Keratinocyte (primary cell): ENCODE measurements around the gene KBTBD2.
"Not testable (repeated sequence)": the region's sequence is repeated elsewhere in the genome, so short reads cannot be mapped to it uniquely, and the experiment has no call there.

ENCODE experiments used
- EZH2 ChIP-seq: IDR thresholded peaks from one replicate; pipeline ENCODE4 v1.6.1; 2012; ENCODE audit warnings: inconsistent platforms, mild to moderate bottlenecking, low read length, moderate library complexity
- TF ChIP-seq, protein P1 (sequence below), 3 experiments: IDR thresholded peaks in 1 of 3; conservative IDR thresholded peaks in 1 of 3; optimal IDR thresholded peaks in 1 of 3; 2 replicates in 2 of 3; 3 replicates in 1 of 3; pipeline versions ENCODE3 to v1.5.1; 2011; ENCODE audit warnings: low read length in 3 of 3, mild to moderate bottlenecking in 3 of 3, moderate library complexity in 2 of 3, control low read depth in 1 of 3, inconsistent platforms in 1 of 3; ENCODE audit not compliant: insufficient read depth in 2 of 3; ENCODE audit errors: extremely low read depth in 1 of 3

DNA sequence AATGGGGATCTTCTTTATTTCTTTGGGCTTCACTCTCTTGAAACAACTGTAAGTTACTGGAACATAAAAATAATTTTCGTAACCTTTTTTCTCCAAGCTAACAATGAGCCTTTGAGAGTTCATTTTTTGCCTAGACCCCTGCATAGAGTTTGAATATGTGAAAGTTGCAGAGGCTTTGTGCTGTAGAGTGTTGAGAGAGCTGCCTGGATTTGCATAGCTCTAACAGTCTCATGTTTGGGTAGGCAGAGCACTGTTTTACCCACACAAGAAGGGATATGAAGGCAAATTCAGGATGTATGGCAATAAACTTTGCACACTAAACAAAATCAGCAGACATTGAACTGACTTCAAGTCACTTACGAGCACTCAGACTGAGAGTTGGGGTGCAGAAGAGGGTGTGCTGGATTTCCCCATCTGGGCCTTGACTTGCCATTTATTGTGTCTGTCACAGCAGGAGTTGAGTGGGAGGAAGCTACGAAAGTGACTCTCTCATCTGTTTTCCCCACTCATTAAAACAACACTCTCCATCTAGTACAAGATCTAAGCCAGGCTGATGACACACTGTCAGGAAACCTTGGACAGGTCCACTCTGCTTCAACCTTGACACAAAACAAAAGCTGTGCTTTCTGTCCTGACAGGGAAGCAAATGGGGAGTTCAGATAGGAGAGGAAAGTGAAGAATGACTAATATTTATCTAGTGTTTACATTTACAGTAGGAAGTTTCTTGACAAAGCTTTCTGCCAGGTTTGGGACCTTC lies 62.4 kb downstream of the KBTBD2 start:
- TF ChIP-seq, protein P1, sequence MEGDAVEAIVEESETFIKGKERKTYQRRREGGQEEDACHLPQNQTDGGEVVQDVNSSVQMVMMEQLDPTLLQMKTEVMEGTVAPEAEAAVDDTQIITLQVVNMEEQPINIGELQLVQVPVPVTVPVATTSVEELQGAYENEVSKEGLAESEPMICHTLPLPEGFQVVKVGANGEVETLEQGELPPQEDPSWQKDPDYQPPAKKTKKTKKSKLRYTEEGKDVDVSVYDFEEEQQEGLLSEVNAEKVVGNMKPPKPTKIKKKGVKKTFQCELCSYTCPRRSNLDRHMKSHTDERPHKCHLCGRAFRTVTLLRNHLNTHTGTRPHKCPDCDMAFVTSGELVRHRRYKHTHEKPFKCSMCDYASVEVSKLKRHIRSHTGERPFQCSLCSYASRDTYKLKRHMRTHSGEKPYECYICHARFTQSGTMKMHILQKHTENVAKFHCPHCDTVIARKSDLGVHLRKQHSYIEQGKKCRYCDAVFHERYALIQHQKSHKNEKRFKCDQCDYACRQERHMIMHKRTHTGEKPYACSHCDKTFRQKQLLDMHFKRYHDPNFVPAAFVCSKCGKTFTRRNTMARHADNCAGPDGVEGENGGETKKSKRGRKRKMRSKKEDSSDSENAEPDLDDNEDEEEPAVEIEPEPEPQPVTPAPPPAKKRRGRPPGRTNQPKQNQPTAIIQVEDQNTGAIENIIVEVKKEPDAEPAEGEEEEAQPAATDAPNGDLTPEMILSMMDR (optimal IDR thresholded peaks at IDR 0.05 in 1 of 3, IDR thresholded peaks at IDR 0.05 in 1 of 3, conservative IDR thresholded peaks at IDR 0.05 in 1 of 3; ENCODE audit: extremely low read depth in 1 of 3, insufficient read depth in 2 of 3, low read length in 3 of 3), result not testable (repeated sequence)
- TF ChIP-seq EZH2, result not testable (repeated sequence)
